Measurements from ENCODE around the gene FGD1. TPM values are rescaled to one million over a fixed set of nuclear protein-coding genes. Genes with fewer than 3 reads are reported as not detected.

Gene FGD1
- total and polyA plus RNA-seq, 2 donors (not counting 3 experiments of a cell fraction or from before 2014, with no cell fraction given) = 6.3 to 19.6 TPM

DNA sequence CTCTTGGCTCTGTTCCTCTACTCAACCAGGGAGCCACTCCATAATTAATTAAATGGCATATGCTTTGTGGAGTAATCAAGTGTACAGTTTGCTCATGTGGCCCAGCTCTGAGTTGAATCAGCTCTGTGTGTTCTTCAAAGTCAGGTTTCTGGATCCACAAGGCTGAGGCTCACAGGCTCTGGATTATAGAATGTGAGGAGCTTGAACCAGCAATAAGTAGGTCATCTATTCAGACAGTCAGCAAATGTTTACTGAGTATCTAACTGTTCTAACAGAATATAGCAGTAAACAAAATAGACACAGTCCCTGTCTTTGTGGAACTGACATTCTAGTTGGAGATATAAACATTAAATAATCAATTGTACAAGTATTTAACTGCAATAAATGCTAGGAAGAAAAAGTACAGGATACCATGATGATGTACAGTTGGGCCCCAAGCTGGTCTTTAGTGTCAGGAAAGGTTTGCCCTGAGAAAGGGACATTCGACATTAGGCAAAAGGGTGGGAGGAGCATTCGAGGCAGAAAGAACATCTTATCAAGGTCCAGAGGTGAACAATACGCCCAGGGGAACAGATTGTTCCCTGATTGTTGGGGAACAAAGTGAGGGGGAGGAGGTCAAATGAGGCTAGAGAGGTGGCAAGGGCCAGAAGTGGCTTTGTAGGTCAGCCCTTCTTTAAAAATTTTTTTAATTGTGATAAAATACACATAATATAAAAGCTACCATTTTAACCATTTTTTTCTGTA is 76.3 kb downstream of the FGD1 start:
- H3K4me2 ChIP-seq (ENCODE audit: insufficient read depth, low read length) = no peak overlapping the region
- no peaks in the 10 kb centered on the region for H3K27me3 ChIP-seq (ENCODE audit: control insufficient read depth in 2 of 2, insufficient read depth in 2 of 2, low read length in 2 of 2)
- no peak overlapping the region for H3K9ac ChIP-seq (replicated peaks; ENCODE audit: extremely low read depth, insufficient read depth, low read length)
- CTCF ChIA-PET = no interaction called here
- no peaks in the 10 kb centered on the region for H3K36me3 ChIP-seq (ENCODE audit: control insufficient read depth in 2 of 2, extremely low read depth in 1 of 2, insufficient read depth in 2 of 2, low read length in 2 of 2)
- H3K27ac ChIP-seq (ENCODE audit: insufficient read depth, low read depth, low read length) = no peak overlapping the region
- dilution Hi-C loops (cut with MboI; ENCODE audit: extremely low pct_ligation_motif_present, low sequenced_read_pairs) = no loop called here
- TF ChIP-seq POLR2A (IDR thresholded peaks at IDR 0.05; ENCODE audit: low read depth, low read length) (no peak), MYC (IDR thresholded peaks at IDR 0.05; ENCODE audit: low read depth, low read length) (no peak), FOS (IDR thresholded peaks at IDR 0.05; ENCODE audit: borderline replicate concordance, insufficient read depth, low read length) (no peak), JUN (IDR thresholded peaks at IDR 0.05; ENCODE audit: borderline replicate concordance, insufficient read depth, insufficient read length, low read depth) (no peak), EZH2 (IDR thresholded peaks at IDR 0.05; ENCODE audit: borderline replicate concordance, low read depth, low read length, severe bottlenecking) (no peak), POLR2AphosphoS5 (IDR thresholded peaks at IDR 0.05; ENCODE audit: insufficient read depth, low read depth, low read length) (no peak), GATA2 (IDR thresholded peaks at IDR 0.05; ENCODE audit: insufficient read depth, insufficient read length, low read depth, low read length) (no peak), MAX (IDR thresholded peaks at IDR 0.05; ENCODE audit: insufficient read depth, insufficient read length) (no peak)
- TF ChIP-seq, protein P1, sequence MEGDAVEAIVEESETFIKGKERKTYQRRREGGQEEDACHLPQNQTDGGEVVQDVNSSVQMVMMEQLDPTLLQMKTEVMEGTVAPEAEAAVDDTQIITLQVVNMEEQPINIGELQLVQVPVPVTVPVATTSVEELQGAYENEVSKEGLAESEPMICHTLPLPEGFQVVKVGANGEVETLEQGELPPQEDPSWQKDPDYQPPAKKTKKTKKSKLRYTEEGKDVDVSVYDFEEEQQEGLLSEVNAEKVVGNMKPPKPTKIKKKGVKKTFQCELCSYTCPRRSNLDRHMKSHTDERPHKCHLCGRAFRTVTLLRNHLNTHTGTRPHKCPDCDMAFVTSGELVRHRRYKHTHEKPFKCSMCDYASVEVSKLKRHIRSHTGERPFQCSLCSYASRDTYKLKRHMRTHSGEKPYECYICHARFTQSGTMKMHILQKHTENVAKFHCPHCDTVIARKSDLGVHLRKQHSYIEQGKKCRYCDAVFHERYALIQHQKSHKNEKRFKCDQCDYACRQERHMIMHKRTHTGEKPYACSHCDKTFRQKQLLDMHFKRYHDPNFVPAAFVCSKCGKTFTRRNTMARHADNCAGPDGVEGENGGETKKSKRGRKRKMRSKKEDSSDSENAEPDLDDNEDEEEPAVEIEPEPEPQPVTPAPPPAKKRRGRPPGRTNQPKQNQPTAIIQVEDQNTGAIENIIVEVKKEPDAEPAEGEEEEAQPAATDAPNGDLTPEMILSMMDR (IDR thresholded peaks at IDR 0.05; ENCODE audit: extremely low read depth in 1 of 2, insufficient read depth in 1 of 2, low read depth in 1 of 2, low read length in 2 of 2) = no peak
- H4K20me1 ChIP-seq (replicated peaks; ENCODE audit: control insufficient read depth, extremely low read depth, insufficient read depth, low read length) = no peaks in the 10 kb centered on the region
- DNase-seq (ENCODE audit: low read depth, low spot score) (no peak), FAIRE-seq (no peak)
- no peaks in the 10 kb centered on the region for H3K4me1 ChIP-seq (ENCODE audit: control insufficient read depth, extremely low read depth, insufficient read depth, low read length)
- POLR2A ChIA-PET = no interaction called here
- no peak overlapping the region for H2AFZ ChIP-seq (ENCODE audit: low read depth, low read length)
- BruUV-seq (replicated peaks) = no TSS peak
- no peaks in the 10 kb centered on the region for H3K9me1 ChIP-seq (replicated peaks; ENCODE audit: control insufficient read depth, extremely low read depth, insufficient read depth, low read length)
- intact Hi-C loops (cut with micrococcal nuclease) = loop anchor here (5.0 kb wide), 1 partner anchor 368 kb away; no protein-coding TSS in a partner anchor
- no peaks in the 10 kb centered on the region for H3K79me2 ChIP-seq (ENCODE audit: control insufficient read depth, insufficient read depth, low read length)
- no peak overlapping the region for H3K4me3 ChIP-seq (replicated peaks in 1 of 3; ENCODE audit: insufficient read depth in 1 of 3, low read depth in 1 of 3, low read length in 3 of 3)
- no peaks in the 10 kb centered on the region for H3K9me3 ChIP-seq (replicated peaks; ENCODE audit: control insufficient read depth, insufficient read depth, low read length)

All from endothelial cell of umbilical vein (primary cell).